GM18870 (cell line): ENCODE results near the gene ELP1.
"Not testable (repeated sequence)": the region's sequence is repeated elsewhere in the genome, so short reads cannot be mapped to it uniquely, and the experiment has no call there.

Experiments used
- ATAC-seq: cut with Tn5 transposase; IDR thresholded peaks from one replicate; pipeline ENCODE4 v1.9.1; 2021; ENCODE audit warnings: moderate library complexity; ENCODE audit not compliant: unreplicated experiment

ELP1 gene

GRCh38 chr9:108928386-108928785, 5.5 kb downstream of the ELP1 start:
- no peak for ATAC-seq

DNA sequence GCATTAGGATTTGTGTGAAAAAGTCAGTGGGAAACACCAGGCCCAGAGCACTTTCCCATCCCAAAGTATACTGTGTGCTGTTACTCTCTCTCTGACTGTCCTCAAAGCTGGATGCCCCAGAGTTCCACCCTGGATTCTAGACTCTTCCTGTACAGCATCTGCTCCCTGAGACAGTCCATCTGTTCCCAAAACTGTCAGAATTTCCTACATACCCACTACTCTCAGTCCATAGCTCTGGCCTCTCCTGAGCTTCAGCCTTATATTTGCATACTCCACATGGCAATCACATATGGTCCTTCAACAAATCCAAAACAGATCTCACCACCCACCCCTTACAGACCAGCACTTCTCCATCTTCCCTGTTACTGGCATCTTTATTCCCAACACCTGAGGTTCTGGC, 9.5 kb downstream of the ELP1 start:
- ATAC-seq, result no peak

- ATAC-seq, result no peak
These were observed 12.7 kb downstream of the ELP1 start for GRCh38 chr9:108921200-108921599.

DNA sequence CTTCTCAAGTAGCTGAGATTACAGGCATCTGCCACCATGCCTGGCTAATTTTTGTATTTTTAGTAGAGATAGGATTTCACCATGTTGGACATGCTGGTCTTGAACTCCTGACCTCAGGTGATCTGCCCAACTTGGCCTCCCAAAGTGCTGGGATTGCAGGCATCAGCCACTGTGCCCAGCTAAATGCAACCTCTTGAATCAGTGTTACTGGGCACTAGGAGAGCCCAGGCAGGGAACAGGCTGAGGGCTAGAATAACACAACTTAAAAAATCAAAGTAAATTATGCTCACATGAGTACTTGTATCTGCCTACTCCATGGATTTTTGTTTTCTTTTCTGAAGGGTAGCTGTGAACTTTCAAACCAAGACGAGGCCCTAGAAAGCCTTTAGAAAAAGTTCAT, 13.5 kb downstream of the ELP1 start:
- not testable (repeated sequence) for ATAC-seq

GRCh38 chr9:108919517-108919916, 14.4 kb downstream of the ELP1 start:
- ATAC-seq, result no peak

- ATAC-seq, result no peak
These were observed 20.5 kb downstream of the ELP1 start for GRCh38 chr9:108913391-108913790.

- no peak for ATAC-seq
These were observed 22.1 kb downstream of the ELP1 start for GRCh38 chr9:108911820-108912219.

- ATAC-seq, result no peak
These were observed 23.0 kb downstream of the ELP1 start for GRCh38 chr9:108910914-108911313.

DNA sequence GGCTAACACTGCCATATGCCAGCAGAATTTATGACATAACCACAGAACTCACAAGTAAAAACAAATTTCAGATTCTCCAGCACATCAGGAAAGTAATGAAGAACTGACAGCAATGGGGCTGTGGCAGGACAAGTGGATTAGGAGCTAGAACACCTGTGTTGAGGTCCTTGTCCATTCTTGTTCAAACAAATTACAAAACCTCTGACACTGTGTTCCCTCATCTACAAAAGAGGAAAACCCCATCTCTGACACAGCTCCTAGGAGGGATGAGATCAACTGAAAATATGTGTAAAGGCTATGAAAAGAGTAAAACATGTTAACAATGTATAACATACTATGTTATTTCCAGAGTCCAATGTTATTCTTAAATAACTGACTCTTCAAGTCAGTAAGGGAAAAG, 23.5 kb downstream of the ELP1 start:
- ATAC-seq, result no peak

DNA sequence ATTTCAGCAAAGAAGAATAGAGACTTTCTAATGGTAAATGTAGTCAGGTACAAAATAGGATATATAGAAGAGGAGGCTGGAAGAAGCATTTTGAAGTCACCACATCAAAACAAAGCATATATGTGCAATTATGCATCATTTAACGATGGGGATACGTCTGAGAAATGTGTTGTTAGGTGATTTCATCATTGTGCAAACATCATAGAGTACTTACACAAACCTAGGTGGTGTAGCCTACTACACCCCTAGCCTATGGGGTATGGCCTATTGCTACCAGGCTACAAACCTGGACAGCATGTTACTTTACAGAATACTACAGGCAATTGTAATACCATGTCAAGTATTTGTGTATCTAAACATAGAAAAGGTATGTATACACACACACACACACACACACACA, 28.4 kb downstream of the ELP1 start:
- no peak for ATAC-seq

GRCh38 chr9:108904161-108904560, 29.8 kb downstream of the ELP1 start:
- ATAC-seq, result no peak

DNA sequence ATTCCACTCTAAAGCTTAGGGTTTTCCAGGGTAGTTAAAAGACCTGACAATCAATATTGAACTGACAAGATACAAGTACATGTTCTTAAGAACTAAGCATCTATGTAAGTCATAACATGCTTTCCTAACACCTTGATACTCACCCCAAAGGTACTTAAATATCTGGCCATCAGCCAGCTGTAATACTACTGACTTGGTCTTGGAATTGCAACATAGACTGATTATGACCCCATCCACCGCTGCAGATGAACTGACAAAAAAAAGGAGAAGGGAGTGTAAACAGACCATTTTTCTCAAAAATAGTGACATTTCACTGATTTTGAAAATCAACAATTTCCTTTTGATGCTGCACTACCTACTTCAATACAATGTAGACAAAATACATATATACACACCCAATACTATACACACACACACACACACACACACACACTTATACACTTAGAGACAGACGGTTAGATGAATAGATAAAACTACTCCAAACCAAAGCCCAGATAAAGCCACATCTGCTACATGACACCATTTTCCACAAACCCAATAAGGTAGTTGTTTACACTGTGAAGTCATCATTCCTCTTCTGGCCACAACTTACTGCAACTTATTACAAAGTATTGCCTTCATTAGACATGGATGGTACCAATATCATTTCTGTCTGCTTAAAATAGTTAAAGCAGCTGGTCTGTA, 30.4 kb downstream of the ELP1 start:
- no peak for ATAC-seq

GRCh38 chr9:108900176-108900575, 33.7 kb downstream of the ELP1 start:
- ATAC-seq, result no peak

GRCh38 chr9:108899023-108899695, 34.8 kb downstream of the ELP1 start:
- not testable (repeated sequence) for ATAC-seq

GRCh38 chr9:108897324-108898096, 36.4 kb downstream of the ELP1 start:
- no peak for ATAC-seq

DNA sequence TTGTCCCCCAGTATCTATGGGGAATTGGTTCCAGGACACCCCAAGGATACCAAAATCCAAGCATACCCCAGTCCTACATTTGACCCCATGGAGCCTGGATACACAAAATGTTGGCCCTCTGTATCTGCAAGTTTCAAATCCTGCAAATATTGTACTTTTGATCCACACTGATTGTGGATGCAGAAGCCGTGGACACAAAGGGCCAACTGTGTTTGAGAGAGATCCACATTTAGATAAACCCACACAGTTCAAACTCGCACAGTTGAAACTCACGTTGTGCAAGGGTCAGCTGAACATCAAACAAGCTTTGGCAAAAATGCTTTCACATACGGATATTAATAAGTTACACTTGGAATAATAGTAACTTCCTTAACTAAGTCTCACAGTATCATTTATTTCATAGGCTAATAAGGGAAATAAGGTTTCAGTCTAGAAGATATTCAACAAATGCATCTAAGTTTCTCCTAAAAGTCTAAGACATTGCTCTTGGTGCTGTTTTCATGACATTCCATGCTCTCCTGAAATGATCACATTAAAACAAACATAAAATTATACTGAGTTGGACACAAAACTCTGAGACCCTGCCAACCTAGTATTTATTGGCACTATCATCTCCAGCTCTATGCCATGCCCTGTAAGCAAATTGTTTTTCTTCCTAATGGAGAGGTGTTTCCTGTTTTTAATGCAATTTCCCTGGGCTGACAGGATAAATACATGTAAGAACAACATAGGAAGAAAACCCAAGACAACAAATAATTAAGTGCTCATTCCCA, 39.5 kb downstream of the ELP1 start:
- ATAC-seq, result no peak

DNA sequence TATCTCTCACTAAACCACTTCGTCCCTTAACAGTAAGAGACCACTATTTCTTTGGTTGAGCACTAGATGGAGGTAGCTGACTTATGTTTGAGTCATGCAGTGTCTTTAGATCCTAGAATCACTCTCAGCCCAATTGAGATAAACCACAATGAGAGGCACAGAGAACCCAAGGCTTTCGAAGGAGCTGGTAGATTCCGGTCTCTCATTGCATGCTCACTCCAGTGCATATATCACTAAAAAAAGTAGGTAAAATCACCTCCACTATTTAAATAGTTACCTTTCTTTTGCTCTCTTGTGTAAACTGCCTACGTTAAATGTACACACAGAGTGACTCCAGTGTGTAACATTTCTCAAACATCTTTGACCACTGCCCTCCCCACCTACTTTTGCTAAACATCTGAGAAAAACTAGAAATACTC, 44.3 kb downstream of the ELP1 start:
- no peak for ATAC-seq

GRCh38 chr9:108886594-108887271, 47.2 kb downstream of the ELP1 start:
- ATAC-seq, result not testable (repeated sequence)

- peak; percentile 99 for ATAC-seq
These were observed 48.1 kb downstream of the ELP1 start for GRCh38 chr9:108885643-108886348.

DNA sequence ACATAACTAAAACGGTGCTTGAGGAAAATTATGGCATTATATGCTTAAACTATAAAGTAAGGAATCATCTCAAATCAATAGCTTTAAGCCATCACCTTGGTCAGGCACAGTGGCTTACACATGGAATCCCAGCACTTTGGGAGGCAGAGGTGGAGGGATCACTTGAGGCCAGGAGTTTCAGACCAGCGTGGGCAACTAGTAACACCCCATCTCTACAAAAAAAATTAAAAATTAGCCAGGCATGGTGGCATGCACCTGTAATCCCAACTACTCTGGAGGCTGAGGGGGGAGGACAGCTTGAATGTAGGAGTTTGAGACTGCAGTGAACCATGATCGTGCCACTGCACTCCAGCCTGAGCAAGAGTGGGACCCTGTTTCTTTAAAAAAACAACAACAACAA, 49.2 kb downstream of the ELP1 start:
- no peak for ATAC-seq
